SH-SY5Y (cell line): ENCODE data around the gene PIK3CA.

ENCODE experiments used
- GATA2 ChIP-seq: IDR thresholded peaks from 2 replicates; pipeline ENCODE4 v1.6.1; 2011; ENCODE audit warnings: mild to moderate bottlenecking, low read depth, low read length
- GATA3 ChIP-seq: IDR thresholded peaks from 2 replicates; pipeline ENCODE4 v1.6.1; 2011; ENCODE audit warnings: low read depth, mild to moderate bottlenecking, low read length, moderate library complexity

GRCh38 chr3:179150610-179151009 lies 2.5 kb downstream of the PIK3CA start:
- TF ChIP-seq GATA2 = no peak
- no peak for TF ChIP-seq GATA3
